Ishikawa (cell line): ENCODE data around the gene MYO5C.

Experiments
- CEBPB ChIP-seq: IDR thresholded peaks from 2 replicates; pipeline ENCODE4 v1.6.1; 2012
- EGR1 ChIP-seq: IDR thresholded peaks from 2 replicates; pipeline ENCODE4 v1.6.1; 2012
- FOXM1 ChIP-seq: IDR thresholded peaks from 2 replicates; pipeline ENCODE4 v1.6.1; 2012; ENCODE audit warnings: low read depth, borderline replicate concordance
- NFIC ChIP-seq: IDR thresholded peaks from 2 replicates; pipeline ENCODE4 v1.6.1; 2012
- RAD21 ChIP-seq: IDR thresholded peaks from 2 replicates; pipeline ENCODE4 v1.6.1; 2012; ENCODE audit warnings: low read depth
- REST ChIP-seq: IDR thresholded peaks from 2 replicates; pipeline ENCODE4 v1.6.1; 2012; ENCODE audit warnings: low read depth, mild to moderate bottlenecking
- TAF1 ChIP-seq: IDR thresholded peaks from 2 replicates; pipeline ENCODE4 v1.6.1; 2012; ENCODE audit warnings: low read depth, mild to moderate bottlenecking
- TEAD4 ChIP-seq: IDR thresholded peaks from 2 replicates; pipeline ENCODE4 v1.6.1; 2012
- YY1 ChIP-seq: IDR thresholded peaks from 2 replicates; pipeline ENCODE4 v1.6.1; 2012; ENCODE audit warnings: low read depth
- TF ChIP-seq, protein P1 (sequence below): IDR thresholded peaks from 2 replicates; pipeline ENCODE4 v1.6.1; 2012

DNA sequence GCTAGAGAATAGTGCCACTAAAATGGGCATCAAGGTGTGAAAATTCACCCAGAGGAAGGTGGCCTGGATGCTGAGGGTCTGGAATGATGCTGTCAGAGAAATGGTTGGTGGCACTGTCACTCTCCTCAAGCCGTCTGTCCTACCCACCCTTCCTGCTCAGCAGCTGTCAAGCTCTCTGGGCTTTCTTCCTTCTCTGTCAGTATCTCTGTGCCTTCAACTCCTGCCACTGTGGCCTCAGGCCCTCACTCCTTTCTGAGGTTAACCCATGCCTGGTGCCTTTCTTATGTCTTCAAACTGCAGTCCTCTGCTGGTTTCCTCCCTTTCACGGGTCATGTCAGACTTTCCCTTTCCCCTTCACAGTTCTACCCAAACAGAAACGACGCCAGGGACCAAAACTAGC is 4.4 kb downstream of the MYO5C start:
- no peak for TF ChIP-seq REST
- no peak for TF ChIP-seq FOXM1
- no peak for TF ChIP-seq YY1
- TF ChIP-seq CEBPB = no peak
- TF ChIP-seq, protein P1, sequence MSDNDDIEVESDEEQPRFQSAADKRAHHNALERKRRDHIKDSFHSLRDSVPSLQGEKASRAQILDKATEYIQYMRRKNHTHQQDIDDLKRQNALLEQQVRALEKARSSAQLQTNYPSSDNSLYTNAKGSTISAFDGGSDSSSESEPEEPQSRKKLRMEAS = no peak
- no peak for TF ChIP-seq RAD21
- no peak for TF ChIP-seq NFIC
- no peak for TF ChIP-seq EGR1
- no peak for TF ChIP-seq TAF1
- TF ChIP-seq TEAD4 = no peak
